AG04450 (cell line): ENCODE results near the gene MCF2L. TPM values are rescaled to one million over a fixed set of nuclear protein-coding genes. Genes with fewer than 3 reads are reported as not detected.

Source experiments
- CTCF ChIA-PET: fragments of 300-600, 350-600 bp; formaldehyde crosslinking; extraction: SDS; loops from one replicate; lab custom pipeline; 2022; ENCODE audit warnings: antibody characterized with exemption, inconsistent platforms; lab: Charles Lee
- POLR2A ChIA-PET: fragments of 350-600 bp; formaldehyde crosslinking; extraction: SDS; loops from one replicate; lab custom pipeline; 2021; ENCODE audit warnings: antibody characterized with exemption, inconsistent platforms; lab: Yijun Ruan, JAX
- DNase-seq: peaks from one replicate; pipeline ENCODE4 v3.0.0-alpha.2; 2011; ENCODE audit warnings: low read depth, low spot score
- H3K27ac ChIP-seq: one replicate; pipeline ENCODE4 v1.5.1; 2012; ENCODE audit warnings: low read depth, low read length, control low read depth
- H3K27me3 ChIP-seq: one replicate; pipeline ENCODE4 v1.6.0; 2012; ENCODE audit warnings: low read length; ENCODE audit not compliant: control insufficient read depth, insufficient read depth
- H3K4me3 ChIP-seq: 2 replicates; pipeline ENCODE4 v1.5.1; 2011; ENCODE audit warnings: mild to moderate bottlenecking, low read depth, low read length, control low read depth
- H3K9me3 ChIP-seq: 2 replicates; pipeline ENCODE4 v1.5.1; 2012; ENCODE audit warnings: low read length; ENCODE audit not compliant: control insufficient read depth, insufficient read depth
- CTCF ChIP-seq: IDR thresholded peaks from 2 replicates; pipeline ENCODE4 v1.5.1; 2011; ENCODE audit warnings: low read depth, low read length, control low read depth, inconsistent platforms
- polyA plus RNA-seq: library from polyadenylated mRNA; depleted of rRNA; stranded (reverse); fragments of >200 nt; gene quantifications from 2 replicates; pipeline ENCODE4 v1.2.3, GENCODE V29; 2011; rRNA removed

MCF2L gene
- polyA plus RNA-seq, 1 experiment = 0.04 TPM

GRCh38 chr13:113148940-113149503 is 180.0 kb downstream of the MCF2L start:
- no peak for TF ChIP-seq CTCF
- Histone ChIP-seq H3K27ac (no peak overlapping the region), H3K4me3 (no peak overlapping the region), H3K27me3 (peaks cover 3% of the 10 kb centered on the region), H3K9me3 (no peaks in the 10 kb centered on the region; the same call in 1 of the 2 replicates)
- CTCF ChIA-PET = no interaction called here
- POLR2A ChIA-PET = no interaction called here
- no peak for DNase-seq

Other genes starting within 250 kb of the MCF2L start
- gene F7, start 136.6 kb downstream of the MCF2L start, polyA plus RNA-seq = 0.06 TPM in 2 replicates
- 17.7 and 21.5 TPM in 2 replicates for gene F10, start 153.6 kb downstream of the MCF2L start, polyA plus RNA-seq
- gene PROZ, start 189.4 kb downstream of the MCF2L start, polyA plus RNA-seq = not detected in 2 replicates
- gene PCID2, start 239.5 kb downstream of the MCF2L start, polyA plus RNA-seq = 97.2 and 107 TPM in 2 replicates
- gene CUL4A, start 240.4 kb downstream of the MCF2L start, polyA plus RNA-seq = 69.4 and 75.4 TPM in 2 replicates